CD4-positive, alpha-beta T cell treated with Interleukin-6 for 4 hours (primary cell): ENCODE measurements around the gene MAPK8IP2.
"Not testable (repeated sequence)": the region's sequence is repeated elsewhere in the genome, so short reads cannot be mapped to it uniquely, and the experiment has no call there.

Source experiments
- DNase-seq: peaks from one replicate; pipeline ENCODE4 v3.0.0-alpha.2; 2020; ENCODE audit warnings: mixed read lengths

MAPK8IP2 gene

DNA sequence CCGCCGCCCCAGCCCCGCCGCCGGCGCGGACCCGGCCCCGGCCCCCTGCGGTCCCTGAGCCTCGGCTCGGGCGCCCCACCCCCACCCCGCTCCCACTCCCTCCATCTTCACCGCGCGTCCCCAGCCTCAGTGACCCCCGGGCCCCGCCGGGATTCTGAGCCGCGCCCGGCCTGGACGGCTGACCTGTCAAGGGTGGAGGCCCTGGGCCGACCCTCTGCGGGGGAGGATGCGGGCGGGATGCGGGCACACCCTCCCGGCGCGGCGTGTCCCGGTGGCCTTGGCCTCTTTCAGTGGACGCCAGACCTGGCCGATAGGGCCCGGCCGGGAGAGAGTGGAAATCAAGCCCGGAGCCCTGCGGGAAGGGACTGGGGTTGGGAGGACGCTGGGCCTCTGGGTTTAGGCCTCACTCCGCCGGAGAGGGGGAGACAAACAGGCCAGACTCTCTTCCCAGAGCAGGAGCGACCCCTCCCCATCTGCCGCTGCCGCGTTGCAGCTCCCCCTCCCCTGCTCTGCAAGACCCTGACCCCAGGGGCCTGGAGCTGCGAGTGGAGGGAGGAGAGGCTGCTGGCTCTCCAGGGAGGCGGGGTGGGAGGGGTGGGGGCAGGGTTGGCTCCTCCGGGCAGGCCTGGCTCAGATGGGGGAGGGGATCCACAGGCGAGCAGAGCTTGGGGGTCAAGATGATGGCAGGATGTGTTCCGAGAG, 525 bp downstream of the MAPK8IP2 start:
- no peak for DNase-seq

DNA sequence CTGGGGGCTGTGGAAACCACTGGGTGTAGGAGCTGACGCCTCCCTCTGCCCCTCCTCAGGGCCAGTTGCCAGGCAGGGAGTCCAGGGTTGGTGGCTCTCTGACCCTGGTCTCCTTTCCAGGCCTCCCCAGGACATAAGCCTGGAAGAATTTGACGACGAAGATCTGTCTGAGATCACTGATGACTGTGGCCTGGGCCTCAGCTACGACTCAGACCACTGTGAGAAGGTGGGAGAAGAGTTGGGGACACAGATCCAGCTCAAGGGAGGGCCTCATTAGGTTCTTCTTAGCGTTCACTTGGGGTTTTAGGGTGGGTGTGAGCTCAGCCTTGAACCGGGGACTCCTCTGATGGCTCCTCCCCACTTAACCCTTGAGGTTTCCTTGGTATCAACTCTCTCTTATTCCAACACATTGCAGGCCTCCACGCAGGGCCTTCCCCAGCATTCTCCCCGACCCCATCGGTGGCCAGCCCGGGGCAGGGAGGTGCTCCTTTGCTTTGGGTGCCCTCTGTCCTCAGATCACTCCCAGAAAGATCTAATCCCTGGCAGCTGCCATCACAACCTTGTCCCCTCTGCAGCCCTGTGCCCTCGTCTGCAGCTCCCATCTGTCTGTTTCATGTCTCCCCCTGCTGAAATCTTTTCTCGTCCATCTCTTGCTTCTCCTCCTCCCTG, 1.2 kb downstream of the MAPK8IP2 start:
- DNase-seq: no peak

DNA sequence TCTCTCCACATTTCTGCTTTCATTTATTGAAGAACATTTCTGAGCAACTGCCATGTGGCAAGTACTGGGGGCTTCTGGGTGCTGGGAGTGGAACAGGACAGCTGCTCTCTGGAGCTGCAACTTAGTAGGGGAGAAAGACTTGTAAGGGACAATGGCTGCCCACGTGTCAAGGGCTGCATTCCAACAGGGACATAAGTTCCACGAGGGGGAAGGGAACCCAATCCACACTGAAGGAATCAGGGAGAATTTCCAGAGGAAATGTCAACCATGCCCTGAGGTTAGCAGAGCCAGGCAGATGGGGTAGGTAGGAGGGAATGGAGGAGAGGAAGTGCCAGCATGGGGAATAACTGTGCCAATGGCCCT, 1.7 kb downstream of the MAPK8IP2 start:
- no peak for DNase-seq

DNA sequence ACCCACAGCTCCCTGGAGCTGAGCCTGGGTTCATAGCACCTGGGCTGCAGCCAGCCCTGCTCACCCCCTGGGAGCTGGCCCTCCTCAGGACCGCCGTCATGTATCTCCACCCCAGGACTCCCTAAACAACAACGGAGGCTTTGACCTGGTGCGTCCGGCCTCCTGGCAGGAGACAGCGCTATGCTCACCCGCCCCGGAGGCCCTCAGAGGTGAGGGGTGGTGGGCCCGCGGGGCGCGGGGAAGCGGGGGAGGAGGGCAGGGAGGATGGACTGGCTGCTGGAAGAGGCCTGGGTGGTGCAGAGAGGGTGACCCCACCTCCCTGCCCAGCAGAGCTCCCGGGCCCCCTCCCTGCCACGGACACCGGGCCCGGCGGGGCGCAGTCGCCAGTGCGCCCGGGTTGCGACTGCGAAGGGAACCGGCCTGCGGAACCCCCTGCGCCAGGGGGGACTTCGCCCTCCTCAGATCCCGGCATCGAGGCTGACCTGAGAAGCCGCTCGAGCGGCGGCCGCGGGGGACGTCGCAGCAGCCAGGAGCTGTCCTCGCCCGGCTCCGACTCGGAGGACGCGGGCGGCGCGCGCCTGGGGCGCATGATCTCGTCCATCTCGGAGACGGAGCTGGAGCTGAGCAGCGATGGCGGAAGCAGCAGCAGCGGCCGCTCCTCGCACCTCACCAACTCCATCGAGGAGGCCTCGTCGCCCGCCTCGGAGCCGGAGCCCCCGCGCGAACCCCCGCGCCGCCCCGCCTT, 3.1 kb downstream of the MAPK8IP2 start:
- DNase-seq: no peak

DNA sequence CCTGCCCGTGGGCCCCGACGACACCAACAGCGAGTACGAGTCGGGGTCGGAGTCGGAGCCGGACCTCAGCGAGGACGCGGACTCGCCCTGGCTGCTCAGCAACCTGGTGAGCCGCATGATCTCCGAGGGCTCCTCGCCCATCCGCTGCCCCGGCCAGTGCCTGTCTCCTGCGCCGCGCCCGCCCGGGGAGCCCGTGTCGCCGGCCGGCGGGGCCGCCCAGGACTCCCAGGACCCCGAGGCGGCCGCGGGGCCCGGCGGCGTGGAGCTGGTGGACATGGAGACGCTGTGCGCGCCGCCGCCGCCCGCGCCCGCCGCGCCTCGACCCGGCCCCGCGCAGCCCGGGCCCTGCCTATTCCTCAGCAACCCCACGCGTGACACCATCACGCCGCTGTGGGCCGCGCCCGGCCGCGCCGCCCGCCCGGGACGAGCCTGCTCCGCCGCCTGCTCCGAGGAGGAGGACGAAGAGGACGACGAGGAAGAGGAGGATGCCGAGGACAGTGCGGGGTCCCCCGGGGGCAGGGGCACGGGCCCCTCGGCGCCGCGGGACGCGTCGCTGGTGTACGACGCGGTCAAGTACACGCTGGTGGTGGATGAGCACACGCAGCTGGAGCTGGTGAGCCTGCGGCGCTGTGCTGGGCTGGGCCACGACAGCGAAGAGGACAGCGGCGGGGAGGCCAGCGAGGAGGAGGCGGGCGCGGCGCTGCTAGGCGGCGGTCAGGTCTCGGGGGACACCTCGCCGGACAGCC, 3.8 kb downstream of the MAPK8IP2 start:
- no peak for DNase-seq

DNA sequence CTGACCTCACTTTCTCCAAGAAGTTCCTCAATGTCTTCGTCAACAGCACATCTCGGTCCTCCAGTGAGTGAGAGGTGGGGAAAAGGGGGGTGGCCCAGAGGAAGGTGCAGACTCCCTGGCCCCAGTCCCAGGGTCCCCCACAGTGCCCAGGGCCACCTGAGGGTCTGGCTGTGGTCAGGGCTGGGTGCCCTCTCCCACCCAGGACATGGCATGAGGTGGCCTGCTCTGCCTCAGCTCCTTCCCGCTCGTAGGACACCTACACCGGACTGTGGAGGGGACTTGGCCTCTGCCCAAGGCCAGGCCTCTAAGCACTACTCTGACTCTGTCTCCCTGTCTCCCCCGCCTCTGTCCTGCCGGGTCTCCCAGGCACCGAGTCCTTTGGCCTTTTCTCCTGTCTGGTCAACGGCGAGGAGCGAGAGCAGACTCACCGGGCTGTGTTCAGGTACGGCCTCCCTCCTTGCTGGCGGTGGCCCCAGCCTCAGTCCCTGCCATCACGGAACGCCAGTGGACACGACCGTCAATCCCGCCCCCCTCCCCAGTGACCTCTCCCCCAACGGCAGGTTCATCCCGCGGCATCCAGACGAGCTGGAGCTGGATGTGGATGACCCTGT, 4.5 kb downstream of the MAPK8IP2 start:
- no peak for DNase-seq

DNA sequence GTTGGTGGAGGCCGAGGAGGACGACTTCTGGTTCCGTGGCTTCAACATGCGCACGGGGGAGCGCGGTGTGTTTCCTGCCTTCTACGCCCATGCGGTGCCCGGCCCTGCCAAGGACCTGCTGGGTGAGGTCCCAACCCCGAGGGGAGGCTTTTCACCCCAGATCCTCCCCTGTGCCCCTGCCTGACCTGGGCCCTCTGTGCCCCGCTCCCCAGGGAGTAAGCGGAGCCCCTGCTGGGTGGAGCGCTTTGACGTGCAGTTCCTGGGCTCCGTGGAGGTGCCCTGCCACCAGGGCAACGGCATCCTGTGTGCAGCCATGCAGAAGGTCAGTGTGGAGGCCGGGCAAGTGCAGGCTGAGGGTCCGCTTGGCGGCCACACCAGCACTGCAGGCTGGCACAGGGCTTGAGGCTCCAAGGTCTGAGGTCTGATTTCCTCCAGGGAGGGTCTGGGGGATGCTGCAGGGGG, 5.1 kb downstream of the MAPK8IP2 start:
- no peak for DNase-seq

DNA sequence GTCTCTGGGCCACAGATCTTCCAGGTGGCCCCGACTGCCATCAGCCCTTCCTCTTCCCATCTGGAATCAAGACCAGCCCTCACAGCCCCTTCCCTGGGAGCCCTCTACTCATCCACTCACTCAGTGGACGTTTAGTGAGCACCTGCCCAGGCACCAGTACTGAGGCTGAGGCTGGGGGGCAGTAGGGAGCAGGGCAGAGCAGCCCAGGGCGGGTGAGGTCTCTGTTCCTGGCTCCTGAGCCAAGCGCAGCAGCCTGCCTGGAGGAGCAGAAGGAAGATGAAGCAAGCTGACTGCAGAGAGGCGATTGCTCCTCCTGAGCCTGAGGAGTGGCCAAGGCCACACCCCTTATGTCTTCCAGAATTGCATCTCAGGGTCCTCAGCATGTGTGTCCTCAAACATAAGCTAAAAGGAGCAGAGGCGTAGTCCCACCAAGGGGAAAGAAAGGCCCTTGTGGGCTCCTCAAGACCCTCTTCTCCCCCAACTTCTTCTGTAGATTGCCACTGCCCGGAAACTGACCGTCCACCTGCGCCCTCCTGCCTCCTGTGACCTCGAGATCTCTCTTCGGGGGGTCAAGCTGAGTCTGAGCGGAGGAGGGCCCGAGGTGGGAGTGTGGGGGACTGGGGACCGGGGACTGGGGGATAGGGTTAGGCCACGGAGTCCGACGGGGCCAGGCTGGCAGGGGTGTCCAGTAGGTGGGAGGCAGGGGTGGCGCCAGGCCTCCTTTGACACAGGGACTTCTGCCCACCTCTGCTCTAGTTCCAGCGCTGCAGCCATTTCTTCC, 5.8 kb downstream of the MAPK8IP2 start:
- DNase-seq: peak; percentile 18

DNA sequence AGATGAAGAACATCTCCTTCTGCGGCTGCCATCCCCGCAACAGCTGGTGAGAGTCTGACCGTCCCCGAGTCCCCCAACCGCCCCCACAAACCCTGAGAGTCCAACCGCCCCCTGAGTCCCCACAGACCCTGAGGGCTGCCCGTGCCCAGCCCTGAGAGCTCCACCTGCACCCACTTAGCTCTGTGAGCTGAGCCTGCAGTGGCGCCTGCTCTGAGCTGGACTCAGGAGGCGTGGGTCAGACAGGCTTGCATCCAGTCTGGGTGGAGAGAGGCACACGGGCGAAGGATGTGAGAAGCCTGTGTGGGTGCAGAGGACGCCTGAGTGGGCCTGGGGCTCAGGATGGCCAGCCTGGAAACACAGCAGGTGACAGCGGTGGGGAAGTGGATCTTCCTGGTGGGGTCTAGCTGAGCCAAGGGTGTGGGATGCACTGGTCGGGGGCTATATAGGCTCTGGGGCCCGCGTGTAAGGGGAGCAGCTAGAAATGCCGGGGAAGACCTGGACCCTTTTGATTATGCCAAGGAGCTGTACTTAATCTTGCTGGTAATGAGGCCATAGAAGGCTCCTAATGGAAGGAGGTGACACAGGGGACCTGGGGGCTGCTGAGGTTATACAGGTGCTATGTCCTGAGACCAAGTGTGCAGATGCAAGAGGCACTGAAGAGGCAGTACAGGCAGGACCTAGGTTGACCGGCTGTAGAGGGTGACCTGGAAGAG, 6.5 kb downstream of the MAPK8IP2 start:
- DNase-seq: no peak

DNA sequence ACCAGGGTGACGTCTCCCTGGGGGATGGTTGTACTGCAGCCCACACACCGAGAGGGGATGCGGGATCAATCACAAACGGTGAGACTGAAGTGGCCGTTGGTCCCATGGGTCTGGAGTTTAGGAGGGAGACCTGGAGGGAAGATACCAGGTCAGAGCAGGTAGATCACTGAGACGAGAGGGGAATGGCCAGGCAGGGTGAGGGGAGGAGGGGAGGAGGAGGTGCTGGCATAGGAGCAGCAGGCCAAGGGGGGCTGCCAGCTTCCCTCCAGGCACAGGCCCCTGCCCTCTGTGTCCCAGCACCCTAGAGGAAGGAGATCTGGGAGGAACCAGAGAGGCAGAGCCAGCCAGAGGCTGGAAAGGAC, 7.0 kb downstream of the MAPK8IP2 start:
- no peak for DNase-seq

DNA sequence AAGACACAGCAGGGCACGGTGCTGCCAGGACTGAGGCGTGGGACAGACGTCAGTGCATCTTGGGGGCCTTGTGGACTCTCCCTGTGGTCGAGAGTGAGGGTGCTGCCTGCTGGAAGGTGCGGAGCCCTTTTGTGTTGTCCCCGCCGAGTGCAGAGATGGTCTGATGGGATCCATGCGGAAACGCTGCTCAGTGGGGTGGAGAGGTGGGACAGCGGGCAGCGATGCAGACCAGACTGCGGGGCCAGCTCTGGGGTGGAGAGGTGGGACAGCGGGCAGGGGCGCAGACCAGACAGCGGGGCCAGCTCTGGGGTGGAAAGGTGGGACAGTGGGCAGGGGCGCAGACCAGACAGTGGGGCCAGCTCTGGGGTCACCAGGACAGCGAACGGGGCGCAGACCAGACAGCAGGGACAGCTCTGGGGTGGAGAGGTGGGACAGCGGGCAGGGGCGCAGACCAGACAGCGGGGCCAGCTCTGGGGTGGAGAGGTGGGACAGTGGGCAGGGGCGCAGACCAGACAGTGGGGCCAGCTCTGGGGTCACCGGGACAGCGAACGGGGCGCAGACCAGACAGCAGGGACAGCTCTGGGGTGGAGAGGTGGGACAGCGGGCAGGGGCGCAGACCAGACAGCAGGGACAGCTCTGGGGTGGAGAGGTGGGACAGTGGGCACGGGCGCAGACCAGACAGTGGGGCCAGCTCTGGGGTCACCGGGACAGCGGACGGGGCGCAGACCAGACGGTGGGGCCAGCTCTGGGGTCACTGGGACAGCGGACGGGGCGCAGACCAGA, 7.7 kb downstream of the MAPK8IP2 start:
- DNase-seq: not testable (repeated sequence)

DNA sequence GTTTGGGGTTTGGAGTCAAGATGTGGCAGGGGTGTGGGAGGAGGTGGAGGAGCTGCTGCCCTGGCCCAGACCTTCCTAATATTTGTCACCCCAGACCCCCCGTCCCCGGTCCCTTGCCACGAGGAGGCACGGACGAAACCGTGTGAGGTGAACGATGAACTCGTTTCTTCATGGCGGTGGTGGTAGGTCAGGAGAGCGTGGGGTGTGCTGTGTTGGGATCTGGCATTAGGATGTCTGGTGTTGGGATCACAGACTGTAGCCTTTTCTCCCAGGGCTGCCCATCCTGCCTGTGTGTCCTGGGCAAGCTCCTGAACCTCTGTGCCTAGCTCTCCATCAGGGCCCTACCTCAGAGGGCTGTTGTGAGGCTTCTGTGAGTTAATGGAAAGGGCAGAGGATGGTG, 8.4 kb downstream of the MAPK8IP2 start:
- DNase-seq: no peak

DNA sequence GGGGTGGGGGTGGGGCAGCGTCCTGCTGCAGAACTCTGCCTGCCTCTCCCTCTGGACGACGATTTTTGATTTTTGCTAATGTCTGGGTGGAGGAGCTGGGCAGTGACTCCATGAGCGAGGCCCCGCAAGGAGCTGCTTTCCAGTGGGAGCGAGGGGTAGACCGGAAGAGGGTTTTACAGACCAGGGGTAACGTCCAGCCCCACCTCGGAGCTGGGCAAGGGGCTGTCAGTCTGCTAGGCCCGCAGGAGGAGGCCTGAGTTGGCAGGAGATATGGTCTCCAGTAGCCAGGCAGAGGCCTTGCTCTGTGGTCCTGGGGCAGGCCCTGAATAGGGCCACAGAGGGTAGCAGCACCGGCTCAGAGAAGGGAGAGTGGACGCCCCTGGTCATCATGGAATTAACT, 9.0 kb downstream of the MAPK8IP2 start:
- no peak for DNase-seq

DNA sequence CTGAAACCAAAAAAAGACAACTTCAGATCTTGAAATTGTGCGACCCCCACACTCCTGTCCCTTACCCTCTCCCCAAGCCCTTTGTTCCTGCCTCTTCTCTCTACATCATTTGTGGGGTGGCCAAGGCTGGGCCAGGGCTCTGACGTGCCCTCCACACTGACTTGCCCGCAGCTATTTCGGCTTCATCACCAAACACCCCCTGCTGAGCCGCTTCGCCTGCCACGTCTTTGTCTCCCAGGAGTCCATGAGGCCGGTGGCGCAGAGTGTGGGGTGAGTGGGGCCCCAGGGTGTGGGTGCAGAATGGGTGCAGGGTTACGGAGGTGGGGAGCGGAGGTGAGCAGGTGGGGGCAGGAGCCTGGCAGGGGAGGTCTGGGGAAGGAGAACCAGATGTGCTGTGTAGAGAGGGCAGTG, 9.5 kb downstream of the MAPK8IP2 start:
- DNase-seq: no peak

DNA sequence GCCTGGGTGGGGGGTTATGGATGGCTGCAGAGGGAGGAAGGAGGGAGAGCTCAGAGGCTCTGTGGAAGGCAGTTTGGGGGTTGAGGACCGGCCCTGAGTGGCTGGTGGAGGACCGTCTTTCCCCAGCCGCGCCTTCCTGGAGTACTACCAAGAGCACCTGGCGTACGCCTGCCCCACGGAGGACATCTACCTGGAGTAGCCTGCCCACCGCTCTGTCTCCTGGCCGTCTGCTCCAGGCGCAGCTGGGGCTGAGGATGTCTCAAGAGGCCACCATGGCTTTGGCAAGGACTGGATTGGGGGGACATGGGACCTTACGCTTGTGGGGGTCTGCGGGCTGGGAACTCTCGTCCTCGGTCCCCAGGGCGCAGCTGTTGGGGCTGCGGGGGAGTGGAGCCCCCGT, 10.0 kb downstream of the MAPK8IP2 start:
- no peak for DNase-seq

DNA sequence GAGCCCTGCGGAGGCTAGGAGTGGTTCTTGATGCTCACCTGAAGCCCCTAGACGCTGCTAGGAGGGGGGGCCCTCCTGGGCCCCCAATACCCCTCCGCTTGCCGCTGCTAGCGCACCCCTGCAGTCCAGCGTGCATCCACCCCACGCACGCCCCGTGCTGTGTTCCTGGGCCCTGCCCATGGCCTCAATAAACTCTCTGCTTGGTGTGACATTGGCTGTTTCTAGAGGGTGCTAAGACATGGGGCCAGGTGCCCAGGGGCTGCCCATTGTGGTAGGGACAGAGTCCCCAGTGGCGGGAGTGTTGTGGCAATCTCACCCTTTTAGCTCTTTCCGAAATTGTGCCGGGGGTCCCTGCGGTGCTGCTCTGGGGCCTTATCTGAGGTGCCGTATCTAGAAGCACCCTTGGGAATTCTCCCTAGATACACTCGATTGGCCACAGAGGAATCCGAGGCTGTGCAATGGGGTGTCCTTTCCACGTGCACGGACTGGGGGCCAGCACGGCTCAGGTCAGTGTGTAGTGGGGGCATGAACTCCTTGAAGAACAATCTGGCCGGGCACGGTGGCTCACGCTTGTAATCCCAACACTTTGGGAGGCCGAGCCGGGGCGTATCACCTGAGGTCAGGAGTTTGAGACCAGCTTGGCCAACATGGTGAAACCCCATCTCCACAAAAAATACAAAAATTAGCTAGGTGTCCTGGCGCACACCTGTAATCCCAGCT, 10.9 kb downstream of the MAPK8IP2 start:
- DNase-seq: no peak

DNA sequence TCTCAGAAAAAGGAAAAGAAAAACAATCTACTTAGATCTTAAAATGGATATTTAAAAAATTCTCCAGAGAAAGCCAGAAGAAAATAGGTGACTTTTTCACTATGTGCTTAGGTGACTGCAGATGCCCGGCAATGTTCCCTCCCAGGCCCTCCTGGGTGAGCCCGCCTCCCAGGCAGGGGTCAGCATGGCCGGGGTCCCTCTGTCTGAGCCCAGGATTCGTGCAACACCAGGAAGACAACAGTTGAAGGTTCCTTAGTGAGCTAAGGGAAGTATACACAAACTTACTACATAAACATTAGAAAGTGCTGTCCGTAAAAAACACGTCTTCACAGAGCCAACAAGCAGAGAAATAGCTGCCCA, 11.6 kb downstream of the MAPK8IP2 start:
- DNase-seq: no peak

DNA sequence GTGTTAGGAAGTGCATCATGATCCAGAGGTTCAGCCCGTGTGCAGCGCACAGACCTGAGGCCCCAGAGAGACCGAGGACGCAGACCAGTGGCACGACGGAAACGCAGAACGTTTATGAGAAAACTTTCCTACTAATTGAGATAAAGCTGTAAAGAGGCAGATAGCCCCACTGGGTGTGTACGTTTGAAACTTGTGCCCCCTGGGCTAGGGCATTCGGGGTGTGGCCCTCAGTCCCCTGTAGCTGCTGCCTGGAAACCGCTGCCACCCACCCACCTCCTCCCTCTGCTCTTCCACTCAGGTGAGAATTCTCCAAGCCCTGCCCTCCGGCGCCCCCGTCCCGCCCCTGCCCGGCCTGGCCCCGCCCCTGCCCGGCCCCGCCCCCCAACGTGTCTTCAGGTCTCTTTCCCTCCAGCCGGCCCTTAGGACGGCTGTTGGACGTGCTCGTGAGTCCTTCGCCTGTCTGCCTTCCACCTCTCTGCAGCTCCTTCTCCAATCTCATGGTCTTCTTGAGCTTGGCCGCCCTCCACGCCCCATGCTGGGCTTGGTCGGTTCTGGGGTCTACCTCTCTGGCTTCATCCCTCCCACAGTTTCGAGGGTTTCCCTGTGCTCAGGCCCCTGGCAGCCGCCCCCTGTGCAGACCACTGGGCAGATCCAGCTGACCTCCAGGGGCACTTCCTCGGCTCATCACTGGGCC, 12.1 kb downstream of the MAPK8IP2 start:
- DNase-seq: no peak

DNA sequence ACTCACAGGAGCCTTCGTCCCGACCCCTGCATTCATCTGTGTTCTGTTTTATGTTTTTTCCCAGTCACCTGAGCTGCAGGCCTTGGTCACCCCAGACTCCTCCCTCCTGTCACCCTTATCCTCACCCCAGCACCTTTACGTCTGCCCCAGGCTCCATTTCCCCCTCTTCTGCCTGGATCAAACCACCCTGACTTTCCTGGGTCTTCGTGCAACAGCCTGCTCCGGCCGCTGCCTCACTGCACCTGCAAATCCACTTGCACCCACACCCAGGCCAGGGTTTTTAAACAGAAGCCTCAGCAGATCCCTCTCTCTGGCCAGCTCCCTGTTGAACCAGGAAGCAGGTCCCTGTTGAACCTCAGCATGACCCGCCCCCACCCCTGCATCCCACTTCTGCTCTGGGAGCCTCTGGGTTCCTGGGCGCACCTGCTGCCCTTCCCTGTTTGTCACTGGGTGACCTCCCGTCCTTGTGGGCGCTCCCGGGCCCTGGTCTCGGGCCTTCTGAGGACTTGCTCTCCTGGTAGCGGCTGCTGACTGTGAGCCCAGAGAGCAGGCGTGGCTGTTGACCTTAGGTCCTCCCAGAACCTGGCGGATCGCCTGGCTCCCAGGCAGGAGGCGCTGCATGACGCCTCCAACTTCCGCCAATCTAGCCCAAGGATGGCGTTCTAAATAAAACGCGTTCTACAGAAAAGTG, 12.8 kb downstream of the MAPK8IP2 start:
- DNase-seq: no peak
